K562 (cell line): ENCODE results near the gene HMG20B. TPM values are rescaled to one million over a fixed set of nuclear protein-coding genes. Genes with fewer than 3 reads are reported as not detected.
A peak's percentile ranks its signal among the peaks of the same experiment; 100 is the strongest.

Experiments used
- ATF1 ChIP-seq, 2 experiments: fragments of 450-650 bp in 1 of 2; IDR thresholded peaks; 2 replicates each; pipeline ENCODE4 v1.6.1; 2016; ENCODE audit warnings: missing compliant biosample characterization in 1 of 2, missing genetic modification characterization in 1 of 2
- EP400 ChIP-seq: fragments of 450-650 bp; IDR thresholded peaks from 2 replicates; pipeline ENCODE4 v1.6.1; 2017; ENCODE audit warnings: antibody characterized with exemption, mild to moderate bottlenecking, moderate library complexity
- KLF10 ChIP-seq: fragments of 250-450 bp; sonication (Bioruptor Pico); IDR thresholded peaks from 2 replicates; pipeline ENCODE4 v1.6.1; 2021; ENCODE audit warnings: matching md5 sums
- MCM7 ChIP-seq, 2 experiments: fragments of 450-650 bp; IDR thresholded peaks; 2 replicates each; pipeline ENCODE4 v1.6.1; 2016 to 2018
- NCOR1 ChIP-seq: fragments of 450-650 bp; IDR thresholded peaks from 2 replicates; pipeline ENCODE4 v1.6.1; 2016; ENCODE audit warnings: mild to moderate bottlenecking, moderate library complexity
- PRDM10 ChIP-seq: fragments of 450-650 bp; IDR thresholded peaks from 2 replicates; pipeline ENCODE4 v1.6.1; 2018; ENCODE audit not compliant: partially characterized antibody
- TAF9B ChIP-seq: fragments of 450-650 bp; IDR thresholded peaks from 2 replicates; pipeline ENCODE4 v1.6.1; 2018; ENCODE audit warnings: mild to moderate bottlenecking; ENCODE audit not compliant: partially characterized antibody
- TOE1 ChIP-seq, 2 experiments: fragments of 450-650 bp in 1 of 2; sonication (generic) in 1 of 2; formaldehyde crosslinking in 1 of 2; IDR thresholded peaks; 2 replicates each; pipeline versions ENCODE4 v1.7.1 to v1.8.0; 2016 to 2022; ENCODE audit warnings: borderline replicate concordance in 2 of 2, mild to moderate bottlenecking in 2 of 2, antibody characterized with exemption in 1 of 2, inconsistent platforms in 1 of 2, low read depth in 1 of 2, missing genetic modification reagents in 1 of 2, moderate library complexity in 1 of 2
- ZNF707 ChIP-seq: fragments of 250-450 bp; sonication (Bioruptor Pico); conservative IDR thresholded peaks from 2 replicates; pipeline ENCODE4 v1.8.0; 2022; ENCODE audit warnings: inconsistent platforms, mild to moderate bottlenecking, moderate library complexity
- polyA plus RNA-seq, 8 experiments: library from polyadenylated mRNA; depleted of rRNA in 4 of 8; stranded (reverse) in 5 of 8; unstranded in 3 of 8; fragments of >200 nt; fragmentation: Nextera tagmentation in 2 of 8; fragmentation: Illumina TruSeq in 1 of 8; extraction: Ambion mirVana in 2 of 8; extraction: Trizol in 1 of 8; gene quantifications; 2 replicates each; pipeline versions ENCODE4 v1.2.1 to v1.2.3, GENCODE V29; 2011 to 2014; ENCODE audit warnings: inconsistent platforms in 1 of 8, missing spikeins in 1 of 8
- total RNA-seq, 7 experiments: library from RNA; depleted of rRNA in 6 of 7; stranded (reverse); fragments of >200 nt in 6 of 7; fragmentation: Illumina TruSeq in 2 of 7; extraction: Trizol in 2 of 7; gene quantifications; 2 replicates each; pipeline versions ENCODE4 v1.2.1 to v1.2.3, GENCODE V29; 2011 to 2021; ENCODE audit warnings: low replicate concordance in 1 of 7
- TF ChIP-seq, protein P1 (sequence below), 3 experiments: fragments of 200-800 bp in 1 of 3; sonication (Bioruptor generic) in 1 of 3; sonication (generic) in 1 of 3; formaldehyde crosslinking in 1 of 3; IDR thresholded peaks; 2 replicates each; pipeline versions ENCODE4 v1.6.1 to v1.8.0; 2016 to 2022; ENCODE audit warnings: mild to moderate bottlenecking in 2 of 3, missing compliant biosample characterization in 2 of 3, missing genetic modification characterization in 2 of 3, missing genetic modification reagents in 1 of 3
- TF ChIP-seq, protein P2 (sequence below): fragments of 450-650 bp; IDR thresholded peaks from 2 replicates; pipeline ENCODE4 v1.6.1; 2014; ENCODE audit warnings: low read depth, mild to moderate bottlenecking, moderate library complexity, borderline replicate concordance
- TF ChIP-seq, protein P3 (sequence below): sonication (generic); formaldehyde crosslinking; IDR thresholded peaks from 2 replicates; pipeline ENCODE4 v1.8.0; 2023; ENCODE audit warnings: mild to moderate bottlenecking, missing genetic modification reagents

Gene HMG20B
- total and polyA plus RNA-seq, 9 of the 15 experiments (the other 6 are each of a cell fraction or from before 2014, with no cell fraction given) = 0.35 to 172 (median 38.6) TPM

DNA sequence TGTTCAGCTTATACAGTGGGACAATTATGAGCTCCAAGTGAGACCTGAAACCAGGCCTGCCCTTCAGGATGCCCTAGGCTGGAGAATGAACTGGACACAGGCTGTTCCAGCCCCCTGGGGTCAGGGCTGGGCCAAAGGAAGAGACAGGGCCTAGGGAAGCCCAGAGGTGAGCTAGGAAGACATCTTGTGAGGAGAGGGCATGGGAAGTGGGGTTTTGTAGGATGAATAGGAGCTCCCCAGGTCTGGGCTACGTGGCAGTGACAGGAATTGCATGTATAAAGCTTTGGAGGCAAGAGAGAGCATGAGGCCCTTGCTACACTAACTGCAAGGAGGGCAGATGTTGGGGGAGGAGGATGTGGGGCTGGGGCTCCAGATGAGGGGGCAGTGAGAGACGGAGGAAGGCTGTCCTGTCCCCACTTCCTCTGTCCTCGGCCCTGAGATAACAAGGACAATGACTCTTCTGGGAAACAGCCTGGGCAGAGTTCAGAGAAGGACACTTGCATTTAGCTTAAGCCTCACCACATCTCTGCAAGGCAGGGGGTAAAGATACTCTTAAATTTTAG is 35.4 kb downstream of the HMG20B start (continued):
- TF ChIP-seq, protein P1, sequence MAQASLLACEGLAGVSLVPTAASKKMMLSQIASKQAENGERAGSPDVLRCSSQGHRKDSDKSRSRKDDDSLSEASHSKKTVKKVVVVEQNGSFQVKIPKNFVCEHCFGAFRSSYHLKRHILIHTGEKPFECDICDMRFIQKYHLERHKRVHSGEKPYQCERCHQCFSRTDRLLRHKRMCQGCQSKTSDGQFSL (CRISPR knock-in tag; IDR thresholded peaks at IDR 0.05) = no peak
- TF ChIP-seq, protein P1 (tag; IDR thresholded peaks at IDR 0.05) = no peak
- TF ChIP-seq ZNF707 (CRISPR knock-in tag) = no peak
- no peak for TF ChIP-seq MCM7 (IDR thresholded peaks at IDR 0.05)
- TF ChIP-seq TAF9B = no peak
- TF ChIP-seq TOE1 (IDR thresholded peaks at IDR 0.05; ENCODE audit: borderline replicate concordance) = 0 out of 2 replicates have a peak, but pooled peaks have one; percentile 42
- TF ChIP-seq TOE1 (CRISPR knock-in tag; IDR thresholded peaks at IDR 0.05; ENCODE audit: borderline replicate concordance, low read depth) = no peak
- no peak for TF ChIP-seq PRDM10
- TF ChIP-seq, protein P2, sequence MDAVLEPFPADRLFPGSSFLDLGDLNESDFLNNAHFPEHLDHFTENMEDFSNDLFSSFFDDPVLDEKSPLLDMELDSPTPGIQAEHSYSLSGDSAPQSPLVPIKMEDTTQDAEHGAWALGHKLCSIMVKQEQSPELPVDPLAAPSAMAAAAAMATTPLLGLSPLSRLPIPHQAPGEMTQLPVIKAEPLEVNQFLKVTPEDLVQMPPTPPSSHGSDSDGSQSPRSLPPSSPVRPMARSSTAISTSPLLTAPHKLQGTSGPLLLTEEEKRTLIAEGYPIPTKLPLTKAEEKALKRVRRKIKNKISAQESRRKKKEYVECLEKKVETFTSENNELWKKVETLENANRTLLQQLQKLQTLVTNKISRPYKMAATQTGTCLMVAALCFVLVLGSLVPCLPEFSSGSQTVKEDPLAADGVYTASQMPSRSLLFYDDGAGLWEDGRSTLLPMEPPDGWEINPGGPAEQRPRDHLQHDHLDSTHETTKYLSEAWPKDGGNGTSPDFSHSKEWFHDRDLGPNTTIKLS = peak; percentile 92
- TF ChIP-seq, protein P3, sequence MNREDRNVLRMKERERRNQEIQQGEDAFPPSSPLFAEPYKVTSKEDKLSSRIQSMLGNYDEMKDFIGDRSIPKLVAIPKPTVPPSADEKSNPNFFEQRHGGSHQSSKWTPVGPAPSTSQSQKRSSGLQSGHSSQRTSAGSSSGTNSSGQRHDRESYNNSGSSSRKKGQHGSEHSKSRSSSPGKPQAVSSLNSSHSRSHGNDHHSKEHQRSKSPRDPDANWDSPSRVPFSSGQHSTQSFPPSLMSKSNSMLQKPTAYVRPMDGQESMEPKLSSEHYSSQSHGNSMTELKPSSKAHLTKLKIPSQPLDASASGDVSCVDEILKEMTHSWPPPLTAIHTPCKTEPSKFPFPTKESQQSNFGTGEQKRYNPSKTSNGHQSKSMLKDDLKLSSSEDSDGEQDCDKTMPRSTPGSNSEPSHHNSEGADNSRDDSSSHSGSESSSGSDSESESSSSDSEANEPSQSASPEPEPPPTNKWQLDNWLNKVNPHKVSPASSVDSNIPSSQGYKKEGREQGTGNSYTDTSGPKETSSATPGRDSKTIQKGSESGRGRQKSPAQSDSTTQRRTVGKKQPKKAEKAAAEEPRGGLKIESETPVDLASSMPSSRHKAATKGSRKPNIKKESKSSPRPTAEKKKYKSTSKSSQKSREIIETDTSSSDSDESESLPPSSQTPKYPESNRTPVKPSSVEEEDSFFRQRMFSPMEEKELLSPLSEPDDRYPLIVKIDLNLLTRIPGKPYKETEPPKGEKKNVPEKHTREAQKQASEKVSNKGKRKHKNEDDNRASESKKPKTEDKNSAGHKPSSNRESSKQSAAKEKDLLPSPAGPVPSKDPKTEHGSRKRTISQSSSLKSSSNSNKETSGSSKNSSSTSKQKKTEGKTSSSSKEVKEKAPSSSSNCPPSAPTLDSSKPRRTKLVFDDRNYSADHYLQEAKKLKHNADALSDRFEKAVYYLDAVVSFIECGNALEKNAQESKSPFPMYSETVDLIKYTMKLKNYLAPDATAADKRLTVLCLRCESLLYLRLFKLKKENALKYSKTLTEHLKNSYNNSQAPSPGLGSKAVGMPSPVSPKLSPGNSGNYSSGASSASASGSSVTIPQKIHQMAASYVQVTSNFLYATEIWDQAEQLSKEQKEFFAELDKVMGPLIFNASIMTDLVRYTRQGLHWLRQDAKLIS (CRISPR knock-in tag) = no peak
- TF ChIP-seq NCOR1 = peak; percentile 39; the same call in 1 of the 2 replicates
- TF ChIP-seq ATF1 (CRISPR knock-in tag; IDR thresholded peaks at IDR 0.05) = no peak
- TF ChIP-seq ATF1 (tag; IDR thresholded peaks at IDR 0.05) = peak; percentile 41; the same call in 1 of the 2 replicates
- TF ChIP-seq EP400 = peak; percentile 60; the same call in 1 of the 2 replicates
- no peak for TF ChIP-seq KLF10 (CRISPR knock-in tag)
